HCT116 (cell line): ENCODE results near the gene TOP3B. TPM values are rescaled to one million over a fixed set of nuclear protein-coding genes. Genes with fewer than 3 reads are reported as not detected.

Experiments used
- ATAC-seq: fragments of 200-7000 bp; cut with Tn5 transposase; 2 replicates; pipeline ENCODE4 v1.9.1; 2020; ENCODE audit warnings: mild to moderate bottlenecking, moderate library complexity
- BruUV-seq: library from RNA; stranded (reverse); fragments of 400-500 nt; replicated peaks from 2 replicates; lab custom pipeline; 2021; lab: Mats Ljungman, UMichigan
- CTCF ChIA-PET: fragments of 300-600 bp; sonication (Branson Sonifier 250); formaldehyde crosslinking; loops from one replicate; lab custom pipeline; 2021; ENCODE audit warnings: antibody characterized with exemption; lab: Charles Lee
- POLR2A ChIA-PET: fragments of 300-600, 350-600 bp; sonication (Branson Sonifier 250); formaldehyde crosslinking; loops from one replicate; lab custom pipeline; 2021; ENCODE audit warnings: antibody characterized with exemption; lab: Charles Lee
- RAD21 ChIA-PET, 2 experiments: fragments of 300-600 bp; sonication (Branson Sonifier 250); formaldehyde crosslinking; loops; one replicate each; lab custom pipeline; 2023; ENCODE audit warnings: low total read pairs in 2 of 2; ENCODE audit not compliant: uncharacterized antibody in 2 of 2, unreplicated experiment in 2 of 2, low non-redundant PET in 1 of 2; lab: Charles Lee
- DNase-seq: peaks from one replicate; pipeline ENCODE4 v3.0.0-alpha.2; 2010; ENCODE audit warnings: low read depth, low spot score
- H2AFZ ChIP-seq: fragments of 200-600 bp; shearing (Covaris generic), sonication (generic); 2 replicates; pipeline ENCODE4 v1.6.1; 2017; ENCODE audit warnings: low read depth, mixed run types, mixed read lengths, antibody characterized with exemption, low read length; ENCODE audit not compliant: poor library complexity, severe bottlenecking
- H3K27ac ChIP-seq: 2 replicates; pipeline ENCODE4 v1.5.1; 2012; ENCODE audit warnings: low read depth, low read length
- H3K27me3 ChIP-seq: fragments of 200-600 bp; sonication (generic); 2 replicates; pipeline ENCODE4 v1.6.1; 2016; ENCODE audit warnings: mixed run types, low read length, mixed read lengths; ENCODE audit not compliant: insufficient read depth
- H3K36me3 ChIP-seq, 2 experiments: fragments of 200-500 bp in 1 of 2; fragments of 200-600 bp in 1 of 2; sonication (Bioruptor generic) in 1 of 2; sonication (generic) in 1 of 2; 2 replicates each; pipeline versions ENCODE4 v1.5.1 to v1.6.1; 2014 to 2016; ENCODE audit warnings: low read length in 2 of 2, inconsistent platforms in 1 of 2, mixed read lengths in 1 of 2, mixed run types in 1 of 2; ENCODE audit not compliant: insufficient read depth in 2 of 2, control insufficient read depth in 1 of 2
- H3K4me1 ChIP-seq, 2 experiments: fragments of 200-600 bp in 1 of 2; sonication (generic) in 1 of 2; 2 replicates each; pipeline versions ENCODE4 v1.5.1 to v1.6.1; 2012 to 2017; ENCODE audit warnings: low read length in 2 of 2, inconsistent platforms in 1 of 2, mild to moderate bottlenecking in 1 of 2, mixed read lengths in 1 of 2, mixed run types in 1 of 2, moderate library complexity in 1 of 2; ENCODE audit not compliant: insufficient read depth in 2 of 2, control insufficient read depth in 1 of 2
- H3K4me2 ChIP-seq: fragments of 200-600 bp; sonication (generic); 2 replicates; pipeline ENCODE4 v1.6.1; 2017; ENCODE audit warnings: mixed run types, low read length, mixed read lengths
- H3K4me3 ChIP-seq, 2 experiments: fragments of 200-600 bp in 1 of 2; sonication (generic) in 1 of 2; replicated peaks in 1 of 2; 2 replicates each; pipeline ENCODE4 v1.5.1; 2011 to 2016; ENCODE audit warnings: low read length in 2 of 2, control low read depth in 1 of 2, low read depth in 1 of 2, mild to moderate bottlenecking in 1 of 2, mixed read lengths in 1 of 2, mixed run types in 1 of 2
- H3K79me2 ChIP-seq: fragments of 200-600 bp; sonication (generic); 2 replicates; pipeline ENCODE4 v1.6.1; 2017; ENCODE audit warnings: mild to moderate bottlenecking, mixed run types, low read length, moderate library complexity, mixed read lengths; ENCODE audit not compliant: insufficient read depth
- H3K9ac ChIP-seq: fragments of 200-600 bp; sonication (generic); 2 replicates; pipeline ENCODE4 v1.6.1; 2016; ENCODE audit warnings: low read length, mixed read lengths
- H3K9me2 ChIP-seq: fragments of 200-600 bp; sonication (generic), shearing (Covaris generic); 2 replicates; pipeline ENCODE4 v1.6.1; 2017; ENCODE audit warnings: mixed run types, mild to moderate bottlenecking, moderate library complexity; ENCODE audit not compliant: insufficient read depth
- H3K9me3 ChIP-seq, 2 experiments: fragments of 200-500 bp in 1 of 2; fragments of 200-600 bp in 1 of 2; sonication (Bioruptor generic) in 1 of 2; sonication (generic) in 1 of 2; 2 replicates each; pipeline ENCODE4 v1.6.1; 2014 to 2017; ENCODE audit warnings: low read length in 2 of 2, mixed read lengths in 2 of 2, inconsistent platforms in 1 of 2, low read depth in 1 of 2, mild to moderate bottlenecking in 1 of 2, mixed run types in 1 of 2, moderate library complexity in 1 of 2; ENCODE audit not compliant: control insufficient read depth in 1 of 2, insufficient read depth in 1 of 2
- H4K20me1 ChIP-seq: fragments of 200-600 bp; sonication (generic), shearing (Covaris generic); 2 replicates; pipeline ENCODE4 v1.6.1; 2017; ENCODE audit warnings: mixed run types, mild to moderate bottlenecking, moderate library complexity; ENCODE audit not compliant: insufficient read depth
- CBX3 ChIP-seq: IDR thresholded peaks from 2 replicates; pipeline ENCODE4 v1.6.1; 2012; ENCODE audit warnings: low read depth
- CEBPB ChIP-seq: IDR thresholded peaks from 2 replicates; pipeline ENCODE4 v1.6.1; 2012; ENCODE audit warnings: low read depth
- CTCF ChIP-seq, 3 experiments: fragments of 200-600 bp in 1 of 3; sonication (generic) in 1 of 3; IDR thresholded peaks in 2 of 3; conservative IDR thresholded peaks in 1 of 3; 2 replicates each; pipeline ENCODE4 v1.5.1; 2012 to 2017; ENCODE audit warnings: low read depth in 2 of 3, low read length in 2 of 3, antibody characterized with exemption in 1 of 3, borderline replicate concordance in 1 of 3, control low read depth in 1 of 3, mild to moderate bottlenecking in 1 of 3, mixed read lengths in 1 of 3, mixed run types in 1 of 3, moderate library complexity in 1 of 3; ENCODE audit not compliant: insufficient read depth in 1 of 3
- EGR1 ChIP-seq: IDR thresholded peaks from 2 replicates; pipeline ENCODE4 v1.6.1; 2012; ENCODE audit warnings: low read depth
- ELF1 ChIP-seq: IDR thresholded peaks from 2 replicates; pipeline ENCODE4 v1.6.1; 2012; ENCODE audit warnings: low read depth, borderline replicate concordance
- EZH2 ChIP-seq: fragments of 200-600 bp; sonication (generic); IDR thresholded peaks from 2 replicates; pipeline ENCODE4 v1.6.1; 2017; ENCODE audit warnings: antibody characterized with exemption, mixed run types
- FOSL1 ChIP-seq: IDR thresholded peaks from 2 replicates; pipeline ENCODE4 v1.6.1; 2012; ENCODE audit warnings: low read depth
- POLR2A ChIP-seq: IDR thresholded peaks from 2 replicates; pipeline ENCODE4 v1.7.0; 2011; ENCODE audit warnings: borderline replicate concordance; ENCODE audit not compliant: insufficient read depth, insufficient read length; ENCODE audit errors: extremely low read depth
- POLR2AphosphoS5 ChIP-seq: IDR thresholded peaks from 2 replicates; pipeline ENCODE4 v1.6.1; 2011; ENCODE audit warnings: mild to moderate bottlenecking, low read depth, low read length, moderate library complexity
- RAD21 ChIP-seq: IDR thresholded peaks from 2 replicates; pipeline ENCODE4 v1.6.1; 2012; ENCODE audit warnings: low read depth, mild to moderate bottlenecking
- SIN3A ChIP-seq: IDR thresholded peaks from 2 replicates; pipeline ENCODE4 v1.6.1; 2012; ENCODE audit warnings: low read depth
- SRF ChIP-seq: IDR thresholded peaks from 2 replicates; pipeline ENCODE4 v1.6.1; 2012; ENCODE audit warnings: low read depth
- TCF7L2 ChIP-seq: IDR thresholded peaks from 2 replicates; pipeline ENCODE4 v1.7.0; 2011; ENCODE audit warnings: borderline replicate concordance, inconsistent platforms; ENCODE audit not compliant: insufficient read depth, insufficient read length; ENCODE audit errors: extremely low read depth
- ZFX ChIP-seq: fragments of 450-650 bp; IDR thresholded peaks from 2 replicates; pipeline ENCODE4 v1.6.1; 2017
- intact Hi-C: fragments of 100-400 bp; cut with micrococcal nuclease; formaldehyde crosslinking; loops from 2 replicates; pipeline ENCODE4 v1.10.0; 2022
- total RNA-seq: library from RNA; stranded (reverse); gene quantifications from one replicate; pipeline ENCODE4 v1.2.1, GENCODE V29; 2021; ENCODE audit not compliant: unreplicated experiment
- TF ChIP-seq, protein P1 (sequence below): IDR thresholded peaks from 2 replicates; pipeline ENCODE4 v1.6.1; 2012; ENCODE audit warnings: low read depth

Gene TOP3B
- total RNA-seq, 1 experiment from 2014 or later, result 50.1 TPM

DNA sequence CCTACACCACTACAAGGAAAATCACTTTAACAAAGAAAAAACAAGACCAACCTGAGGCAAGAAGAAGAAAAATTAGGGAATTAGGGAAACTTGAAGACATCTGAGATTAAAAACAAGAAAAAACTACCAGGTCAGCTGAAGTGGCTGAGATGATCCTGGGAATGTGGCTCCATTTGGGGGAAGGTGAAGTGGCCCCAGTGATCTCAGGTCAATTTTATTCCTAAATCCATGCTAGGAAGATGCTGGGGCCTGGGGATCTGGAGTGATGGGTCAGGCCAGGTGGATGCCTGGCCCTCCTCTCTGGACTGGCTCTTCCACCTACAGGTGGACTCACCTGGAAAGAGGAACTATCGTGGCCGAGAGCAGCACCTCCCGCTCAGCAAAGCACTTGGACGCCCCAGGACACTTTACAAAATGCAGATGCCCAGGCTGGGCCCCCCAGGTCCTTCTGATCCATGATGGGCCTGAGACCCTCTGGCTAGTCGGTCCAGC, 6.7 kb downstream of the TOP3B start:
- H2AFZ ChIP-seq, result no peak overlapping the region
- no peak for ATAC-seq
- no peaks in the 10 kb centered on the region for H4K20me1 ChIP-seq
- H3K4me2 ChIP-seq, result no peak overlapping the region
- DNase-seq, result no peak
- H3K27ac ChIP-seq, result no peak overlapping the region
- no peaks in the 10 kb centered on the region for H3K9me3 ChIP-seq
- H3K27me3 ChIP-seq, result no peaks in the 10 kb centered on the region
- no peaks in the 10 kb centered on the region for H3K4me1 ChIP-seq
- BruUV-seq, result no TSS peak
- no peak overlapping the region for H3K9ac ChIP-seq
- no peaks in the 10 kb centered on the region for H3K9me2 ChIP-seq
- POLR2A ChIA-PET, result no interaction called here
- CTCF ChIA-PET, result no interaction called here
- H3K4me3 ChIP-seq, result no peak overlapping the region
- intact Hi-C loops, result no loop called here
- peaks cover 21 to 29% of the 10 kb centered on the region in 2 experiments; a peak in 3 of 4 replicates for H3K36me3 ChIP-seq
- peaks cover 35% of the 10 kb centered on the region for H3K79me2 ChIP-seq
- RAD21 ChIA-PET, result no interaction called here
- no peak for TF ChIP-seq CBX3
- no peak for TF ChIP-seq EGR1
- no peak for TF ChIP-seq ELF1
- no peak for TF ChIP-seq SRF
- no peak for TF ChIP-seq TCF7L2
- TF ChIP-seq CEBPB, result no peak

GRCh38 chr22:21975273-21975672, 7.3 kb downstream of the TOP3B start:
- ChIA-PET POLR2A (no interaction called here), CTCF (no interaction called here), RAD21 (no interaction called here)
- Histone ChIP-seq H3K36me3 (peaks cover 26 to 33% of the 10 kb centered on the region in 2 experiments), H3K9me2 (no peaks in the 10 kb centered on the region), H4K20me1 (no peaks in the 10 kb centered on the region), H3K27me3 (no peaks in the 10 kb centered on the region), H3K4me2 (no peak overlapping the region), H3K9ac (no peak overlapping the region), H3K79me2 (peaks cover 29% of the 10 kb centered on the region), H3K4me3 (no peak overlapping the region), H3K9me3 (no peaks in the 10 kb centered on the region), H2AFZ (no peak overlapping the region), H3K27ac (no peak overlapping the region), H3K4me1 (no peaks in the 10 kb centered on the region)
- DNase-seq, result no peak
- ATAC-seq, result no peak
- intact Hi-C loops, result no loop called here
- BruUV-seq, result no TSS peak
- no peak for TF ChIP-seq ZFX
- no peak for TF ChIP-seq RAD21
- TF ChIP-seq POLR2A, result no peak
- TF ChIP-seq, protein P1, sequence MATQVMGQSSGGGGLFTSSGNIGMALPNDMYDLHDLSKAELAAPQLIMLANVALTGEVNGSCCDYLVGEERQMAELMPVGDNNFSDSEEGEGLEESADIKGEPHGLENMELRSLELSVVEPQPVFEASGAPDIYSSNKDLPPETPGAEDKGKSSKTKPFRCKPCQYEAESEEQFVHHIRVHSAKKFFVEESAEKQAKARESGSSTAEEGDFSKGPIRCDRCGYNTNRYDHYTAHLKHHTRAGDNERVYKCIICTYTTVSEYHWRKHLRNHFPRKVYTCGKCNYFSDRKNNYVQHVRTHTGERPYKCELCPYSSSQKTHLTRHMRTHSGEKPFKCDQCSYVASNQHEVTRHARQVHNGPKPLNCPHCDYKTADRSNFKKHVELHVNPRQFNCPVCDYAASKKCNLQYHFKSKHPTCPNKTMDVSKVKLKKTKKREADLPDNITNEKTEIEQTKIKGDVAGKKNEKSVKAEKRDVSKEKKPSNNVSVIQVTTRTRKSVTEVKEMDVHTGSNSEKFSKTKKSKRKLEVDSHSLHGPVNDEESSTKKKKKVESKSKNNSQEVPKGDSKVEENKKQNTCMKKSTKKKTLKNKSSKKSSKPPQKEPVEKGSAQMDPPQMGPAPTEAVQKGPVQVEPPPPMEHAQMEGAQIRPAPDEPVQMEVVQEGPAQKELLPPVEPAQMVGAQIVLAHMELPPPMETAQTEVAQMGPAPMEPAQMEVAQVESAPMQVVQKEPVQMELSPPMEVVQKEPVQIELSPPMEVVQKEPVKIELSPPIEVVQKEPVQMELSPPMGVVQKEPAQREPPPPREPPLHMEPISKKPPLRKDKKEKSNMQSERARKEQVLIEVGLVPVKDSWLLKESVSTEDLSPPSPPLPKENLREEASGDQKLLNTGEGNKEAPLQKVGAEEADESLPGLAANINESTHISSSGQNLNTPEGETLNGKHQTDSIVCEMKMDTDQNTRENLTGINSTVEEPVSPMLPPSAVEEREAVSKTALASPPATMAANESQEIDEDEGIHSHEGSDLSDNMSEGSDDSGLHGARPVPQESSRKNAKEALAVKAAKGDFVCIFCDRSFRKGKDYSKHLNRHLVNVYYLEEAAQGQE, result no peak
- TF ChIP-seq FOSL1, result no peak
- no peak for TF ChIP-seq SIN3A
- TF ChIP-seq TCF7L2, result no peak
- no peak for TF ChIP-seq EGR1
- no peak for TF ChIP-seq EZH2
- no peak for TF ChIP-seq POLR2AphosphoS5
- TF ChIP-seq CEBPB, result no peak
- no peak for TF ChIP-seq CTCF (IDR thresholded peaks at IDR 0.05 in 2 of 3, conservative IDR thresholded peaks at IDR 0.05 in 1 of 3; ENCODE audit: borderline replicate concordance in 1 of 3, insufficient read depth in 1 of 3, low read depth in 2 of 3, low read length in 2 of 3)
- TF ChIP-seq CBX3, result no peak
